CD8-positive, alpha-beta memory T cell (primary cell): ENCODE results near the gene NUDT2. TPM values are rescaled to one million over a fixed set of nuclear protein-coding genes. Genes with fewer than 3 reads are reported as not detected.
A peak's percentile ranks its signal among the peaks of the same experiment; 100 is the strongest.
"Not testable (repeated sequence)": the region's sequence is repeated elsewhere in the genome, so short reads cannot be mapped to it uniquely, and the experiment has no call there.

Experiments
- CTCF ChIA-PET: fragments of 350-600 bp; sonication (Branson Sonifier 250); formaldehyde crosslinking; loops from one replicate; lab custom pipeline; 2021; ENCODE audit warnings: antibody characterized with exemption; lab: Charles Lee
- POLR2A ChIA-PET: fragments of 350-600 bp; sonication (Branson Sonifier 250); formaldehyde crosslinking; loops from one replicate; lab custom pipeline; 2021; ENCODE audit warnings: antibody characterized with exemption; lab: Charles Lee
- DNase-seq, 5 donors: peaks; one replicate each; pipeline versions ENCODE4 v3.0.0 to v3.0.0-alpha.2; 2020 to 2022; ENCODE audit warnings: mixed read lengths in 1 of 5
- H3K27ac ChIP-seq: one replicate; pipeline ENCODE4 v1.7.0; 2013; ENCODE audit warnings: low read depth, mild to moderate bottlenecking, low read length, moderate library complexity
- H3K27me3 ChIP-seq: 2 replicates; pipeline ENCODE4 v1.7.0; 2013; ENCODE audit warnings: low read length, mild to moderate bottlenecking; ENCODE audit not compliant: insufficient read depth, poor library complexity, severe bottlenecking
- H3K36me3 ChIP-seq: 2 replicates; pipeline ENCODE4 v1.7.0; 2013; ENCODE audit warnings: mild to moderate bottlenecking, low read length, moderate library complexity; ENCODE audit not compliant: insufficient read depth
- H3K4me1 ChIP-seq: 2 replicates; pipeline ENCODE4 v1.7.0; 2013; ENCODE audit warnings: mild to moderate bottlenecking, low read length, moderate library complexity; ENCODE audit not compliant: insufficient read depth
- H3K4me3 ChIP-seq: 2 replicates; pipeline ENCODE4 v1.7.0; 2013; ENCODE audit warnings: mild to moderate bottlenecking, low read length
- H3K9me3 ChIP-seq: 2 replicates; pipeline ENCODE4 v1.7.0; 2013; ENCODE audit warnings: mild to moderate bottlenecking, low read length
- H3K27ac Mint-ChIP-seq, 8 donors: one replicate each; pipeline ENCODE4 v1.8.0; 2020 to 2021; ENCODE audit warnings: mixed read lengths in 8 of 8, mild to moderate bottlenecking in 6 of 8, inconsistent platforms in 3 of 8, moderate library complexity in 3 of 8
- H3K27me3 Mint-ChIP-seq, 2 donors: one replicate each; pipeline ENCODE4 v1.8.0; 2020 to 2021; ENCODE audit warnings: mixed read lengths in 2 of 2, mild to moderate bottlenecking in 1 of 2, moderate library complexity in 1 of 2
- H3K36me3 Mint-ChIP-seq, 3 donors: one replicate each; pipeline ENCODE4 v1.8.0; 2020 to 2021; ENCODE audit warnings: mixed read lengths in 3 of 3, inconsistent platforms in 1 of 3, mild to moderate bottlenecking in 1 of 3
- H3K4me1 Mint-ChIP-seq, 3 donors: one replicate each; pipeline ENCODE4 v1.8.0; 2020 to 2021; ENCODE audit warnings: mixed read lengths in 3 of 3, inconsistent platforms in 1 of 3, mild to moderate bottlenecking in 1 of 3
- H3K4me3 Mint-ChIP-seq, 7 donors: one replicate each; pipeline ENCODE4 v1.8.0; 2020 to 2021; ENCODE audit warnings: mixed read lengths in 7 of 7, mild to moderate bottlenecking in 6 of 7, moderate library complexity in 4 of 7, inconsistent platforms in 2 of 7
- H3K9me3 Mint-ChIP-seq, 5 donors: one replicate each; pipeline ENCODE4 v1.8.0; 2020 to 2022; ENCODE audit warnings: mixed read lengths in 5 of 5, mild to moderate bottlenecking in 3 of 5, moderate library complexity in 2 of 5, inconsistent platforms in 1 of 5
- polyA plus RNA-seq: library from polyadenylated mRNA; unstranded; fragments of 300-500 nt; fragmentation: Illumina TruSeq; gene quantifications from one replicate; pipeline ENCODE4 v1.2.3, GENCODE V29; 2021
- total RNA-seq, 2 experiments: library from RNA; stranded (reverse); gene quantifications; one replicate each; pipeline ENCODE4 v1.2.3, GENCODE V29; 2021

NUDT2 gene
- total and polyA plus RNA-seq, 3 experiments from 2014 or later = 24.6 to 30.4 (median 27.9) TPM

DNA sequence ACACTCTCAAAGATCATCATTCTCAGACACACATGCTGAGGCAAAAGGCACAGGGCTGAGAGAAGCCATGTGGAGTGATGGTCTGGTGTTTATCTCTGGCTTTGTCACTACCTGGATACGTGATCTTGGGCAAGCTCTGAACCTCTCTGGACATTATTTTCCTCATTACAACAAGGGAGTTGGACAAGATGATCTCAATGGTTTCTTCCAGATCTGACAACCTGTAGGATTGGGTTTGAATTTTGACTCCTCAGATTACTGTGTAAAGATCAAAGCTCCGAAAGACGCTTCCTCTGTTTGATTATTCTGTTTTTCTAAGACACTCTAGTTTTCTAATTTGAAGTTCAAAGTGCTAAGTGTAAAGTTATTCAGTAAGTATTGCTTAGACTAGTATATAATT is 20.0 kb downstream of the NUDT2 start:
- ChIA-PET POLR2A (no interaction called here), CTCF (no interaction called here)
- Histone ChIP-seq H3K9me3 (no peaks in the 10 kb centered on the region), H3K27me3 (no peaks in the 10 kb centered on the region), H3K4me3 (no peak overlapping the region), H3K27ac (no peak overlapping the region), H3K36me3 (no peaks in the 10 kb centered on the region), H3K4me1 (no peaks in the 10 kb centered on the region)
- Mint-ChIP-seq H3K9me3 (no peaks in the 10 kb centered on the region), H3K4me3 (no peak overlapping the region), H3K4me1 (no peaks in the 10 kb centered on the region), H3K36me3 (peaks cover 5 to 29% (median 7%) of the 10 kb centered on the region in 3 donors), H3K27ac (no peak overlapping the region), H3K27me3 (no peaks in the 10 kb centered on the region)
- no peak for DNase-seq

DNA sequence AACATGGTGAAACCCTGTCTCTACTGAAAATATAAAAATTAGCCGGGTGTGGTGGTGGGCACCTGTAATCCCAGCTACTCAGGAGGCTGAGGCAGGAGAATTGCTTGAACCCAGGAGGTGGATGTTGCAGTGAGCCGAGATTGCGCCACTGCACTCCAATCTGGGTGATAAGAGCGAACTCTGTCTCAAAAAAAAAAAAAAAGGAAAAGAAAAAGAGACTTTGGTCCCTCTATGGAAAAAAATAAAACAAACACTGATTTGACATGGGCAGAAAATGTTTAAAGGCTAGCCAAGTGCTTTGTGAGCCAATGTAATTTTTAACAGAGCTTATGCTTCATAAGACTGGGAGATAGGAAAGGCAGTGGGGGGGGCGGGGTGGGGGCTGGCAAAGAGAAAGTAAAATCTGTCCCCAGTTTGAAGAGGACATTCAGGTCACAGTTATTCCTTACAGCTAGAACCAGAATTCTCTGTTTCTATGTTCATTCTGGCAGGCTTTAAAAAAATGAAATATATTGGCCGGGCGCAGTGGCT is 22.8 kb downstream of the NUDT2 start:
- H3K9me3 ChIP-seq, H3K4me1 ChIP-seq, H3K27ac Mint-ChIP-seq, H3K4me3 Mint-ChIP-seq, H3K4me1 Mint-ChIP-seq, H3K27me3 ChIP-seq, CTCF ChIA-PET, DNase-seq, H3K27ac ChIP-seq, H3K27me3 Mint-ChIP-seq, H3K4me3 ChIP-seq, H3K36me3 ChIP-seq: not testable (repeated sequence)
- POLR2A ChIA-PET = interaction anchor here (0.6 kb wide), 1 partner anchor 153 kb away, joined by 3 read pairs; no protein-coding TSS in a partner anchor
- Mint-ChIP-seq H3K36me3 (peaks cover 7 to 33% (median 21%) of the 10 kb centered on the region in 3 donors), H3K9me3 (peaks cover 4 to 18% (median 13%) of the 10 kb centered on the region in 5 donors)

DNA sequence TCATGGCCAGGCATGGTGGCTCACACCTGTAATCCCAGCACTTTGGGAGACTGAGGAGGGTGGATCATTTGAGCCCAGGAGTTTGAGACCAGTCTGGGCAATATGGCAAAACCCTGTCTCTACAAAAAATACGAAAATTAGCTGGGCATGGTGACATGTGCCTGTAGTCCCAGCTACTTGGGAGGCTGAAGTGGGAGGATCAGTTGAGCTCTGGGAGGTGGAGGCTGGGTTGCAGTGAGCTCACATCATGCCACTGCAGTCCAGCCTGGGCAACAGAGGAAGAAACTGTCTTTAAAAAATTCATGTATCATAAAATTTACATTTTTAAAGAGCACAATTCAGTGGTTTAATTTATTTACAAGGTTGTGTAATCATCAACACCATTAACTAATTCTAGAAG is 23.6 kb downstream of the NUDT2 start:
- not testable (repeated sequence) for H3K4me3 Mint-ChIP-seq, H3K4me3 ChIP-seq, H3K27ac Mint-ChIP-seq, H3K4me1 Mint-ChIP-seq, H3K27me3 ChIP-seq, DNase-seq, H3K4me1 ChIP-seq, H3K27me3 Mint-ChIP-seq, H3K9me3 ChIP-seq, H3K36me3 ChIP-seq, H3K27ac ChIP-seq
- Mint-ChIP-seq H3K36me3 (peaks cover 7 to 33% (median 29%) of the 10 kb centered on the region in 3 donors), H3K9me3 (peaks cover 8 to 23% (median 18%) of the 10 kb centered on the region in 5 donors)
- CTCF ChIA-PET = interaction anchor here (0.7 kb wide), 1 partner anchor 8 kb away, joined by 3 read pairs; no protein-coding TSS in a partner anchor
- POLR2A ChIA-PET = interaction anchor here (0.6 kb wide), 1 partner anchor 154 kb away, joined by 3 read pairs; no protein-coding TSS in a partner anchor

DNA sequence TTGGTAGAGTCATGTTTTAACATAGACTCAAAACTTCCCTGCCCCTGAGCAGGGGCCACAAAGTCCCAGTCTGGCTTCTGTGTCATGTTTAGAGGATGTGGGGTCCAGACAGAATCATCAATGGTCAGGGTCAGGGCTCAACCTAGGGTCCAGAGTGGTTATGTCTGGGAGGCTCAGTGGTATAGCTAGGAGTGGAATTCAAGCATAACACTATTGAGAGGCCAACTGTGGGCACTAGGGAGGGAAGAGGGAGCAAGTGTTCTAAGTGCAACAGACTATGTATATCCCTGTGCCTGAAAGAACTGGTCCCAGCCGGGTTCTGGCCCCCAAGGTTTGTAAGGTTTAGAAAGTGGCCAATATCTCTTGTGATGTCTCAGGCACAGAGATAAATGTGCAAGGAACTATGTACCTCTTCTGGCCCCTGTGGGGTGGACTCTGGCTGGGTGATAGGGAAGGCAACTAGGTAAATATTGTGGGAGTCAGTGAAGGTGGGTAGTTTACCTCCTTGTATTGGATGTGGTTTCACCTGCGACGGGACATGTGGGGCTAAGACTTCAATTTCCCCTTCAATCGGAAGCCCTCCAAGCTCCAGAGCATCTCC is 33.3 kb downstream of the NUDT2 start:
- POLR2A ChIA-PET = no interaction called here
- no peaks in the 10 kb centered on the region for H3K27me3 Mint-ChIP-seq
- no peak overlapping the region for H3K4me3 Mint-ChIP-seq
- no peak for DNase-seq
- H3K4me1 ChIP-seq = peaks cover 18% of the 10 kb centered on the region
- H3K27ac Mint-ChIP-seq = no peak overlapping the region
- H3K9me3 Mint-ChIP-seq = peaks cover 0 to 5% (median under 1%) of the 10 kb centered on the region in 5 donors
- H3K36me3 Mint-ChIP-seq = peaks cover 5% of the 10 kb centered on the region in 3 donors
- no peak overlapping the region for H3K27ac ChIP-seq
- no peaks in the 10 kb centered on the region for H3K9me3 ChIP-seq
- peaks cover 0 to 7% (median 0%) of the 10 kb centered on the region in 3 donors for H3K4me1 Mint-ChIP-seq
- H3K27me3 ChIP-seq = no peaks in the 10 kb centered on the region
- CTCF ChIA-PET = no interaction called here
- no peaks in the 10 kb centered on the region for H3K36me3 ChIP-seq
- H3K4me3 ChIP-seq = no peak overlapping the region

DNA sequence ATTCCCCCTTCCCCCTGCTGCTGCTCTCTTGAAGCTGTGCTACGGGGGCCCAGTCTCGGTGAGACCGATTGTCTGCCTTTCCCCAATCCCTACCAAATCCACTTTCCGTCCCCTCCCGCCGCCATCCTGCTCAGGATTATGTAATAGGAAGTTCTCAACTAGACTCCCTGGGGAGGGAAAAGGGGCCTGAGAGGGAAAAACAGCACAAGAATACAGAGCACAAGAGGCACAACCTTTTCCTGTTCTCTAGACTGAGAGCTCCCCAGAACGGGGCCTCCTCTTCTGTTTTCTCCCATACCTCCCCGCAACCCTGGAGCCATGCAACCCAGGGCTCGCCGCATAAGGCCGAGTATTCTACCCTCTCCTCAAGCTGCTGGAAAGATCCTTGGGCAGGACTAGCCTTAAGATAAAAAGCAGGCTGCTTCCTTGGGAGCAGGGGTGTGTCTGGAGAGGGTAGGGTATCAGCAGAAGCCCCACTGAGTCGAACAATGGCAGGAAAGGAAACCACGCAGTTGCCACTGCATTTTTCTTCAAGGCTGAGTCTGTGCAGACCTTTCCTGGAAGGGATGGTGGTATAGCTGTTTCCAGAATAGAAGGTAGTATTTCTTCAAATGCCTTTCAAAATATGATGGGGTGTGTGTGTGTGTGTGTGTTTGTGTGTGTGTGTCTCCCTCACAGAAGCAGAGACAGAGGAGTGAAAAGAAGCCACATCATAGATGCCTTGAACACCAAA is 34.4 kb downstream of the NUDT2 start:
- peaks cover 18% of the 10 kb centered on the region for H3K4me1 ChIP-seq
- peaks cover 0 to 10% (median 0%) of the 10 kb centered on the region in 3 donors for H3K36me3 Mint-ChIP-seq
- ChIA-PET POLR2A (no interaction called here), CTCF (no interaction called here)
- no peaks in the 10 kb centered on the region for H3K36me3 ChIP-seq
- H3K4me3 Mint-ChIP-seq = no peak overlapping the region
- H3K27ac Mint-ChIP-seq = peak overlapping the region in 2 of 8 donors; percentile 20 to 64
- H3K27me3 Mint-ChIP-seq = no peaks in the 10 kb centered on the region
- H3K9me3 ChIP-seq = no peaks in the 10 kb centered on the region
- no peak overlapping the region for H3K4me3 ChIP-seq
- H3K9me3 Mint-ChIP-seq = no peaks in the 10 kb centered on the region
- peak in 1 of 5 donors; percentile 38 for DNase-seq
- no peaks in the 10 kb centered on the region for H3K27me3 ChIP-seq
- H3K27ac ChIP-seq = no peak overlapping the region
- H3K4me1 Mint-ChIP-seq = peaks cover 0 to 7% (median 0%) of the 10 kb centered on the region in 3 donors

DNA sequence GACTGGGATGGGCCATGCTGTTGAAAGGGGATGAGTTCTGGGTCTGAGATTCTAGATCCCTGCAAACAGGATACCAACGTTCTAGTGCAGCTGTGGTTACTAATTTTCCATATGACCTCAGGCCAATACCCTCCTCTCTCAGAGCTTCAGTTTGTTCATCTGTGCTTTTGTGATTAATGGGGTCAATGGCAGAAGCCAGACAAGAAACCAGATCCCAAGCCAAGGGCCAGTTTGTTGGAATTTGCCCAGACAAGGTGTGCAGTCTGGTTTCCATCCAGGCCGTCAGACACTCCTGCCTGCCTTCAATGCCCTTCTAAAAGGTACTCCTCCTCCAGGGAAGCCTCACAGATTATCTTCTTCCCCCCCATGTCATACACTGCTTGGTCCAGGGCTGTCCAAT is 35.9 kb downstream of the NUDT2 start:
- H3K4me3 Mint-ChIP-seq = no peak overlapping the region
- POLR2A ChIA-PET = no interaction called here
- CTCF ChIA-PET = interaction anchor here (1.0 kb wide), 1 partner anchor 272 kb away, joined by 4 read pairs; the partner anchor contains the start of gene SIGMAR1

DNA sequence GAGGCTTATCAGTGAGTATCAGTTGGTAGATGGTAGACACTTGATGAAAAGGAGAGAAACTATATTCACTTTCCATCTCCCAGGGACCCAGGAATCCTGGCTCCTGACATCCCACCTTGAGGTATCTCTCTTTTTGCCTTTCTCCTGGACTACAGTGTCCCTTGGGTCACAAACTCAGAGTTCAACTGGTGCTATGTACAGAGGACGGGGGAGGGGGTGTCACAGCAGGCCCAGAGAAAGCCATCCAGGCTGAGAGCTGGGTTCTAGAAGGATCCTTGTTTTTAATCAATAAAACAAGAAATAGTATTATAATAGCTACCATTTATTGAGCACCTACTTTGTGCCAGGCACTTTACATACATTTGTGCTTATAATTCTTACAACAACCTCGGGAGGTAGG is 37.0 kb downstream of the NUDT2 start:
- Histone ChIP-seq H3K4me1 (peaks cover 18% of the 10 kb centered on the region), H3K36me3 (no peaks in the 10 kb centered on the region), H3K27me3 (no peaks in the 10 kb centered on the region), H3K27ac (no peak overlapping the region), H3K4me3 (no peak overlapping the region), H3K9me3 (no peaks in the 10 kb centered on the region)
- Mint-ChIP-seq H3K4me1 (peaks cover 0 to 7% (median 0%) of the 10 kb centered on the region in 3 donors), H3K27me3 (no peaks in the 10 kb centered on the region), H3K27ac (no peak overlapping the region), H3K36me3 (peaks cover 0 to 11% (median 0%) of the 10 kb centered on the region in 3 donors), H3K9me3 (no peaks in the 10 kb centered on the region), H3K4me3 (no peak overlapping the region)
- no peak for DNase-seq
- CTCF ChIA-PET = no interaction called here
- POLR2A ChIA-PET = no interaction called here

More for the DNA sequence above, 35.9 kb downstream of the NUDT2 start:
- Histone ChIP-seq H3K4me3 (no peak overlapping the region), H3K27me3 (no peaks in the 10 kb centered on the region), H3K9me3 (no peaks in the 10 kb centered on the region), H3K36me3 (no peaks in the 10 kb centered on the region), H3K4me1 (peaks cover 18% of the 10 kb centered on the region), H3K27ac (no peak overlapping the region)
- no peak for DNase-seq
- H3K27ac Mint-ChIP-seq = no peak overlapping the region
- H3K27me3 Mint-ChIP-seq = no peaks in the 10 kb centered on the region
- H3K36me3 Mint-ChIP-seq = peaks cover 0 to 11% (median 0%) of the 10 kb centered on the region in 3 donors
- H3K4me1 Mint-ChIP-seq = peaks cover 0 to 7% (median 0%) of the 10 kb centered on the region in 3 donors
- H3K9me3 Mint-ChIP-seq = no peaks in the 10 kb centered on the region
